DMS53 treated with DMSO at 0.1 percent for 48 hours (cell line): ENCODE measurements around the gene CDH4.

Source experiments
- DNase-seq: peaks from one replicate; lab custom pipeline; 2025; ENCODE audit not compliant: unreplicated experiment; lab: John Stamatoyannopoulos, UW

The CDH4 gene

DNA sequence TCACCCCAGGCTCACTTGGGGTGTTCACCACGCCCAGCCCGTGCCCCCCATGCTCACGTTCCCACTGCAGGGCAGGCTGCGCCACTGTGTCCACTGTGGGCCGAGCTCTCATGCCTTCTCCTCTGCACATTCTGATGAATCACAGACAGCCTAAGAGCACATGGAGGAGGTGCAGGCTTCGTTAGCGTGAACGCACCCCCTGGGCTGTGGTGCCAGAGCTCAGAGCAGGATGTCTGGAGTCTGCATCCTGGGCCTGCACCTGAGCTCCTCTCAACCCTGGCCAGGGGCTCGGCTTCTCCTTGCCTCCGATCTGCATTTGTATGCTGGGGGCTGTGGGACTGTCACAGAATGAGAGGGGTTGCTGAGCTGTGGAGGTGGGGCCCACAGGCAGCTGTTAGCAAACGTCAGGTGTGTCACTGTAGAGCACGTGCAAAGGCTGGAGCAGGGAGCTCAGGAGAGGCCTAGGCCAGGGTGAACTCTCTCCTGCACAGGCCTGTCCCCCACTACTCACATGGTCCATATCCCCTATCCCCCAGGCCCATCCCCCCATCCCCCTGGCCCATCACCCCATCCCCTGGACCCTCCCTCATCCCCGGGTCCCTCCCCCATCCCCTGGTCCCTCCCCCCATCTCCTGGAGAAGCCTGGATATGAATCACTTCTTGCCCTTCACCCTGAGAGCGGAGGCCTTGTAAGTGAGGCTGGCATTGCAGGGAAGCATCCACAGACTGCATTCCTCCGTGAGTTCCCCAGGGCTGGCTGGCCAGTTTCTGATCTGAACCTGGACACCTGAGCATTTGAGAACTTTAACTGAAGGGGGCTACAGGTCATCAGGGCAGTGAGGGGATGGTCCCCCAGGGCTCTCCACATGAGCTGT lies 504.1 kb downstream of the CDH4 start:
- no peak for DNase-seq

DNA sequence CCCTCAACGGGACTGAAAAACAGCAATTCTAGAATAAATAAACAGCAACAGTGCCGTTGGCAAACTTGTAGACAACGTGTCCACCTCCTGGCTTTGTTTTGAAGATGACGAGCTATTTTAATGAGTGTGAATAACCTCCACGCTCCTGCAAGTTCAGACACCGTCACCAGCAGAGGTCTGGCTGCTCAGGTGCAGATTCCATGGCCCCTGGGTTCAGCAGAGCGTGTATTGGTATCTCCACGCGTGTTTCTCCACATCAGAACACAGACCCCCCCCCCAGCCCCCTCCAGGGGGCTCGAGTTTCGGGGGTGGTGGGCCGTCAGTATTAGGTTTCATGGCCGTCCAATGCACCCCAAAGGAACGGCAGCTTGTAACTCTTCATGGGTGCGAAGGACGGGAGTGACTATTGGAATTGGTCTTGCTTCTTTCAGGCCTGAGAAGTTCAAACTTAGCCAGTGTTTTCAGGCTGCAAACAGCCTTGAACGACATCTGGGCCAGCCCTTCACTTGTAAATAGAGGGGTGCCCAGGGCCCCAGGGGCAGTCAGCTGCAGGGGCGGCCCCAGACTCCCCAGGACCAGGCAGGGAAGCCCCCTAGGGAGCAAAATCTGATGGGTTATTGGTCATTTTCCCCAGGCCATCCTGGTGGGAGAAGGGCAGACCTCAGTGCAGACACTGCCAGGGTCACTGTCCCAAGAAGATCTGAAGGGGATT lies 505.1 kb downstream of the CDH4 start:
- DNase-seq, result no peak

DNA sequence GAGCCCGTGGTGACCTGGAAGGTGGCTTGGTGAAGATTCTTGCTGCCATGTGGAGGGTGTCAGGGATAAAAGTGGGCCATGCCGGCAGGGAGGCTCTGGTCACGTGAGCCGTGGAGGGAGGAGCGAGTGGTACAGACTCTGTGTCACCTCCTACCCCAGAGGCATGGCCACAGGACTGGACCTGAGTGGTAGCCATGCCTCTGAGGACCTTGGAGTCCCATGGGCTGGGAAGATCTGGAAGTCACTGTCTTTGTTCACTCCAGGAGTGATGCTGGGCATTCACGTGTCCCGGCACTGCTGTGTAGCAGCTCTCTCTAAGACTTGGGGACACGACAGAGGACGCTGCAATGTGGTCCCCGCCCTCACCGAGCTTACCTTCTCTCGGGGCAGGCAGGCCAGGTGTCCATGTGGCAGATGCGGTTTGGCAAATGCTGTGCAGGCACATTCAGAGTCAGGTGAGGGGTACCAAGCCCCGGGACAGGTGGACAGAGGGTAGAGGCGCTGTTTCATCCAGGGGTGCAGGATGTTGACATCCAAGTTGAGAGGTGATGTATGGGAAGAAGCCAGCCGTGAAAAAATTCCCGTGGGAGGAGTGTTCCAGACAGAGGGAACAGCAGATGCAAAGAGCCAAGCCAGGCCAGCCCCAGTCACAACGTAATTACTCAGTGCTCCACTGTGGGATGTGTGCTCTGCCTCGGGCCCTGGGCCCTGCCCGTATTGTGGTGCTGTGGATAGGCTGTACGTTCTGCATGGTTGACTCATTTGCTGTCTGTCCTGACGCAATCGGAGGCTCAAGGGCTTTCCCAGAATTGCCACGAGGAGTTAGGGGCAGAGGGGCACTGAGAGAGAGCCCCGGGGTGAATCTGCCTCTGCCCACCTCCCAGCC lies 505.9 kb downstream of the CDH4 start:
- no peak for DNase-seq

DNA sequence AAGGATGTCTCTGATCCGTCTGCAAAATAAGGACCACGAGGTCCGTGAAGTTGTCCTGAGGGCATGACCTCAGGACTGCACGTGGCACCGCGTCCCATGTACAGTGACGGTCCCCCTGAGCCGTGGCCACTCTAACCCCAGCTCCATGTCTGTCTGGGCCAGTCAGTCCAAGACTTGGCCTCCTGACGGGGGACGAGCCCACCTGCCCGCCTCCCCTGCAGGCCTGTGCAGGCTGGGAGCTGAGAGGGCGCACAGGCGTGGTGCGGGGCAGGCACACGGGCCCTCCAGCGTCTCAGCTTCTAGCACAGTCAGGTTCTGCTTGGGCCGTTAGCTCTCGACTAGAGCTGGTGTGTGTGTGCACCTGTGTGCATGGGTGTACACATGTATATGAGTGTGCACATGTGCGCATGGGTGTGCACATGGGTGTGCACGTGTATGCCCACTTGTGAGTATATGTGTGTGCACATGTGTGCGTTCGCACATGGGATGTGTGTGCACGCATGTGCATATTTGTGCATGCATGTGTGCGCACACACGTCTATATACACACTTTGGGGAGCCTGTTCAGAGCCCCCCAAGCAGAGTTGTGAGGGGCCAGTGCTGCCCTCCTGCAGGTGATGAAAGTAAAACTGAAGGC lies 506.6 kb downstream of the CDH4 start:
- DNase-seq, result no peak

DNA sequence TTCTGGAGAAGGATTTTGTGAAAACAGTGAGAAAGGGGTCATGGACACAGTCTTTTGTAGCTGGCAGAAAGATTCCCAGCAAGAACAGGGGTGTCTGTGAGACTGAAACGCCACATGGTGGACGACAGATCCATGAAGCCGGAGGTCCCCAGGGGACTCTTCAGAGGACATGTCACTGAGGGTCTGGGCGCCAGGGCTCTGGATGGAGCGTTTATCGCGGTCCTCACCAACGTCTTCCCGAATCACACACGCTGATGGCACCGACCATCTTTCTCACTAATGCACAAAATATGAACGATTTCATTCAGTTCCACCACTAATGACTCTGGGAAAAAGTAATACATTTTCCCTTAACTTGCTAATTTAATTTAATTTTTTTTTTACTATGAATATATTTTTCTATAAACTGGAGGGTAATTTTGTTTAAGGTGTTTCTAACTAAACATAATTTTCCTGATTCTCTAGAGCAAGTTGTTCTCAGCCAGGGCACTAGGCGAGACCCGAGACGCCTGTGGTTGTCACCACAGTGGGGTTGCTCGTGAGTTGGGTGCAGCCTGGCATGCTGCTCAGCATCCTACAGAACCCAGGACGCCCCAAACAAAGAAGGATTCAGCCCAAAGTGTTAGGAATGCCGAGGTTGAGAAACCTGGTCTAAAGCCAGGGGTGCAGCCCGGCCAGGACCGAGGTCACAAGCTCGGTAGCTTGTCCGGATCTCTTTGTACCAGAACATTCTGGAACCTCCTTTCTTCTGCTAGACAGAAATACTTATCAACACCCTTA lies 507.4 kb downstream of the CDH4 start:
- DNase-seq, result no peak

DNA sequence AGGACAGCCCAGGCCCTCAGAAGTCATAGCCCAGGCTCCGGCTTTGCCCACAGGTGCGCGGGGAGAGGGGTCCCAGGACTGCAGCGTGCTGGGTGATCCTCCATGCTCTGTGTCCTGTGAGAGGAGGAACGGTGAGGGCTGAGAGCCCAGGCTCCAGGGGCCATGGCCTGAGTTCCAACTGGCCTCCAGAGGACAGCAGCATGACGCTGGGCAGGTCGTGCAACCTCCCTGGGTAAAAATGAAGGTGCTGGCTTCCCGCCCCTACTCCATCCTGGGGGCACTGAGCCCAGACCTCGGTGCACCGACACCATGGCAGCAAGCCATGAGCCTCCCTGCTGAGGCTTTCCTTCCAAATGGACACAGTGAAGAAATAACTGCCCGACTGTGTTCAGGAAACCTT lies 508.3 kb downstream of the CDH4 start:
- DNase-seq, result no peak

DNA sequence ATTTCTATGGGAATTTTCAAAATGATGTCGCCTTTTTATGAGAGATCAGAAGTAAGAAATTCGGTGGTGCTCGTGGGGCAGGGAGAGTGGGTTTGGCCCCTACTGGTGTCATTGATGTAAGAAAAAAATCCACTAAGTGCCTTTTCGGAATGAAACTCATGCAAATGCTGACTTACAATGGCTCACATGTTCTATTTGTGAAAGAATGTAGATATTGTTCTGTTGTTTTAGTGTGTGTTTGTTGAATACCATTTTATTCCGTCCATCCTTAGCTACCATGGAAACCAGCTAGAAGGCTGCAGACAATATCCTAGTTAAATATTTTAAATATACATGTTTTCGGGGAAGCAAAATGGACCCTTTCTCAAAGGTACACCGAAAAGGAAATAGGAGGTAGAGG lies 508.7 kb downstream of the CDH4 start:
- DNase-seq, result no peak

DNA sequence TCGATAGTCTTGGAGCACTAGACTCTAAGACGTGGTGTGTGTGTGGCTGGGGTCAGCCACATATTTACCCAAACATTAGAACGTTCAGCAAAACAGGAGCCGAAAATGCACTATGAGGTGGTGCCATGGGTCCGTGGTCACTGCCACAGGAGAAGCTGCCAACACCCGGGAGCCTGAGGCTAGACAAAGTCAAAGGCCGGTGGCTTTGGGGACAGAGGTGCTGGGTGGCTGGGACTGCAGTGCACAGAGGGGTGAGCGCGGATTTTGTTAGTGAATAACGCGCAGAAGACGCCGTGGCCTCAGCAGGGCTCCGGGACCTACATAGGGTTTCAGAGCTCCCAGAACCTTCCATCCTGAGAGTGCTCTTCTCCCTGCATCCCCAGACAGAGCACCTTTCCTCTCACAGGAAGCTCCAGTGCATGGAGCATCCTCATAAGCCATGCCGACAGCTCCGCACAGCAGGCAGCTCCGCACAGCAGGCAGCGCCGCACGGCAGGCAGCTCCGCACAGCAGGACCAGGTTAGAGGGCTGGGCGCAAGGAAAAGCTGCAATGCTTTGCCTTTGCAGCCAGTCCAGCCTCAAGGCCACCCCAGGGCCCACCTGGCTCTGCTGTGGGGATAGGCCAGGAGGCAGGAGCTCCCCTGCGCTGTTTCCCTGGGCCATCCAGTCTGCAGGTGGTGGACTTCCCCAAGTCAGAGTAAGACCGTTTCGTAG lies 509.5 kb downstream of the CDH4 start:
- DNase-seq, result no peak

DNA sequence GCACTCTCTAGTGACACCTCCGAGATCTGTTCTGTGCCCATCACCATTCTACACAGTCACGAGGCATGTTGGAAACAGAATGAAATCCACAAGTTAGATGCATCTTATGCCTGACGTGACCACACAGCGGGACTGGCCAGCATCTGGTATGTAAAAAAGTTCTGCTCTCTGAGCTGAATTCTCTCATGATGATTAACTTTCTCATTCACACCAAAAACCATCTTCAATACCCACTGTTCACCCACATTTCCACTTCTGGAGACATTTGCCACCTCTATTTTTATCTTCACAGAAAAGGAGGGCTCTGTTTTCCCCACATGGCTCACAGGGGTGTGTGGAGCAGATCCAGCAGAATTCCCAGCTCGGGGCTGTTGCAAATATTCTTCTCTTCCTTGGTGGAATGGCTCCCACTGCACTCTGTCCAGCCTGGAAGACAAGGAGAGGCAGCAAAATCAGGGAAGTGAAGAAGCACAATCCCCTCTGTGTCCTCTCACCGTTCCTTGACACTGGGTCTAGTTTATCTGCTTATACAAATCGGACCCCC lies 510.2 kb downstream of the CDH4 start:
- no peak for DNase-seq

DNA sequence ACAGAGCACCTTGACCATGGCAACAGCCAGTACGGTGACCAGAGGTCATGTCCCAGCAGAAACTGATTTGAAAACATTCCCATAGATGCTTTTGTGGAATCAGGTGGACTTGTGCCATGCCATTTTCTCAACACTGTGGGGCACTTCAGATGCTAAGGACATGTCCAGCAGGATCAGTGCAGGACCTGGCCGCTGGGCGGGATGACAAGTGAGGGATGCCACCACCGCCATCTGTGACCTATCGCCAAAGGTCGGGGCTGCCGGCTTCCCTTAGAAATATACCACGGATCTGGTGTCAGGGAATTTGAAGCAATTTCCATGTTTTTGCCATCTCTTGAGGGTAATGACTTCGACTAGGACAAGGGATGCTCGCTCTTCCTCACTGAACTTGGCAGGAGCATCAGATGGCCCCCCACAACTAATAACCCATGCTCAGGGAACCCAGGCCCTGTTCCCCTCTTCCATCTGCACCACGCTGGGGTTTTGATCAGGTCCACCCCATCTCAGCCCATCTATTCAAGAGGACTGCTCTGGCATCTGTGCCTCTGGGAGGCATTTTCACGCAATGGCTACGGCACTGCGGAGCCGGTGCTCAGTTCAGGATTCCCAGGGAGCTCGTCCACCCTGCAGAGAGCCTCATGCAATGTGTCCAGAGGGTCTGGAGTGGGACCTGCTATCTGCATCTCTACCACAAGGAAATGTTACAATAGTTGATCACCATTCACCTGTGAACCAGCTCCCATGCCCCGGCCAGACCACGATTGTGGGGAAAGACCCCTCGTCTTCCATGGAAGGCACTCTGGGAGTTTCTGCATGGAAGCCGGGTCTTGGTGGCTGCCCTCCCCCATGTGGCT lies 511.1 kb downstream of the CDH4 start:
- DNase-seq, result no peak

DNA sequence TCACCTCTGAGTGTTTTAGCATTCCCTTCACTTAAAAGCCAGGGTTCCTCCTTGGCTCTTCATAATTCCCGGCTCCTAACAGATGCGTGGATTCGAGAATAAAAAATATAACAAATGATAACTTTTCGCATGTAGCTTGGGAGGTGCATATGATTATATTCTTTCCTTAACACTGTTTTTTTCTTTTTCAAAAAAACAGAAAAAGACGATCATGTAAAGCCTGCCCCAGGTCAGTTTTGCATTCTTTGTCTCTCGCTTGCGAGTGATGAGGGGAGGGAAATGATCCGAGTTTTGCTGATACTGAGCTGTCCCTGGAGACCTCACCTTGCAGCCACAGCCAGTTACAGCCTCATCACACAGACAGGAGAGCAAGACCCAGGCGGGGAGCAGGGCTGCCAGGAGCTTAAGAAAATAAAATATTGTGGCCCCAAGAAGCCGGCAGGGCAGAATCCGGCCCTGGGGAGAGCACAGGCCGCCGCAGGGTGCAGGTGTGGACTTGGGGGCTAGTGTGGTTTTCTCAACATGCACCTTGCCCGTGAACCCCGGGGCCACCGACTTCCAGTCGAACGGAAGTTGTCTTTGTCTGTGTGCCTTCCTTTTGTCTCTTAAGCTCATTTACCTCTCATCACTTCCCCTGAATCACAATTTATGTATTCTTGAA lies 511.8 kb downstream of the CDH4 start:
- no peak for DNase-seq

DNA sequence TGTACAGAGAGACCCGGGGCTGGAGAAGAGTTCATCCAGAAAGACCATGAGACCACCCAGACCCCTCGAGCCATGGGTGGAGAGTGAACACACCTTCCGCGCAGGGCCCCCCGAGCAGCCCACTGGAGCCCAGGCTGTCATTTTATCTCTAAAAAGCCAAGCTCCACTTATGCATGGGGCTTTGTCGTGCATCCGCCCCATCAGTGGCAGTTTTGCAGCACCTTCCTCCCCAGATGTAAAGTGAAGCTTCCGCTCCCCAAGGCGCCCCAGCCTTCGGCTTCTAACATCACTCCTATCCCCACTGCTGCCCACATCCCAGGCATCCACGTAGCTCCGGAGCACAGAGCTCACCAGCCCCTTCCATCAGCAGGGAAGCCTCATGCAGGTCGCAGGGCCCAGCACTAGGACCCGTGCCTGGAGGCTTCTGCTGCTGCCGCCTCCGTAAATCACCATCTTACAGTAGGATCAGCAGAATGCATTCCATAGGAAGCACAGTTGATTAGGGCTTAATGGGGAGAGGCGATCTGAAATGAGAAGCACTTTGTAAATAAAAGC lies 512.5 kb downstream of the CDH4 start:
- DNase-seq, result no peak

DNA sequence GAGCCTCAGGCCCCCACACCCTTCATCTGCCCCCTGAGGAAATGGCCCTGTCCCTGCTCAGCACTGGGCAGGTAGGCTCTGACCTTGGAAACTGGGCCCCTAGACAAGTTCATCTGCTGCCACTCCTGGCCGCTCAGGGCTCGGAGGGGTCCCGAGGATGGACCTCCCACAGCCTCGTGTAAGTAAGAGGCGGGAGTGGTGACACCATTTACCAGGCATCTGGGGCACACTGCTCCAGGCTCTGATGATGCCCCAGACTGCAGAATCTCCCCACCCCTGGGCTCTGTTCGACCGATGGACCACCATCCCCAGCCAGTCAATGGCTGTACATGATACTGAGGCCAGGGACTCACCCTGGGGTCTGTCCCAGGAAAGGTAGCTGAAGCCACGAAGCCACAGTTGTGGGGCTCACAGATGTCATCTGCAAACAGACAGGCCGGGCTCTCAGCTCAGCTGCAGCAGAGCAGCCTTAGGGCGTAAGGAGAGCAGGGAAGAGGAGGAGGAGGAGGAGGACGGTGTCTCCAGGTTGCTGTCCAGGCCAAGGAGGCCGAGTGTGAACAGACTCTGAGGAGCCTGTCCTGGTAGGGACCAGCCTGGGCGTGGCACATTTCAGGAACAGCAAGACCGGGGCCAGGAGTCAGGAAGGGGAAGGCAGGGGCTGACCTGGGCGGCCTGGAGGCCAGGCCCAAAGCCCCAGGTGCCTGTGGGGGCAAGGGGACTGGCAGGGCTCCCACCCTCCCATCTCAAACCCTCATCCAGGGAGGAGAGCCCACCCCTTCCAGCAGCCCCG lies 513.2 kb downstream of the CDH4 start:
- DNase-seq, result no peak

DNA sequence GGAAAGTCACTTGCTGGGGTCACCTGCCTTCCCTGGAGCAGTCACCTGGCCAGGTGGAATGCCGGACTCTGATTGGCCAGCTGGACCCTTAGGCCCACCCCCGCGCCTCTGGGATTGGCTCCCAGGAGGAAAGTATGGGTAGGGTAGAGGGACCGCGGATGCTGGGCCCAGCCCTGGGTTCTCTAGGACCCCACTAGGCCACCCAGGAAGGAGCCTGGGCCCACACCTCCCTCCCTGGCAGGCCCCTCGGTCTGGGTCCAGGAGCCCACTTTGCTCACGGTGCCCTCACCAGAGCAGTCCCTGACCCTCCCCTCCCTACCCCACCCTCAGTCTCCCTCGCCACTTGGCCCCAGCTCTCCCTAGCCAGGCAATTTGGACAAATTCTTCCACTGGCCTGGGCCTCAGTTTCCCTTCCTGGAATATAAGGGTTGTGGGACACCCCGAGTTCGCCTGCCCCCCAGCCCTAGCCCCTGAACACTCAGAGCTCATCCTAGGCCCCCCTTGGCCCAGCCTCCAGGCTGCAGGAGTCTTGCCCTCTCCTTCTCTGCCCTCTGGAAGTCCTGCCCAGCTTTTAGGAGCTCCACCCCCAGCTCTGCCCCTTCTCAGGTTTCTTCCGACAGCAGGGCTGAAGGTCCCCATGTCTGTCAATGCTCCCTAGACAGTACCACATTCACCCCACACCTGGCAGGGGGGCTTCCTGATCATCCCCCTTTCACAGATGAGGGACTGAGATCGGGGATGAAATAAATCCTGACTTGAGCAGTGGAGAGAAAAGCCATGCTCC lies 514.0 kb downstream of the CDH4 start:
- no peak for DNase-seq

DNA sequence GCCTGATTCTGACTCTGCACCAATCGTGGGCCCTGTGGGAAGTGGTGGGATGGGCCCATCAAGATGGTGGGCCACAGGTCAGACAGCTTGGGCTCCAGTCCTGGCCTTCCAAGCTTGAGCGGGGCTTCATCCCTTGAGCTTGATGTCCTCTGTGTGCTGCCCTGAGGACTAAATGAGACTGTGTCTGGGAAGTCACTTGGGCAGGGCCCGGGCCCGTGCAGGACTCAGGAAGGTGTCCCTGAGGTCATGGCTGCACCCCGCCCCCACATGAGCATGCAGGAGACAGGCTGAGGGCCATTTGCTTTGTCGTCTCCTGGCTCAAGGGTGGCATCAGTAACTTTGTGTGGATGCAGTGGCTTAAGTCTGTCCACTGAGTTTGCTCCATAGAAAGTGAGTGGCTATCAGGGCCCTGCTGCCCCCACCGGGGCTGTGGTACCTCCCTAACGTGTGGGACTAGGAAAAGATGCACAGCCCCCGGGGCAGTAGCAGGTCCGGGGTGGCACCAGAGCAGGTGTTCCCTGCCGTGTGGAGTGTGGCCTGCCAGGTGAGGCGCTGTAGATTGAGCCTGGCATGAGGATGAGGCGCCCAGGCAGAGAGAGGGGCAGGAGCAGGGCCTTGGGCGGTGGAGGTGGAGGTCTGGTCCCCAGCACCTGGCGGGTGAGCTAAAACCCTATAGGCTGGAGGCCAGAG lies 515.0 kb downstream of the CDH4 start:
- no peak for DNase-seq
